ENCODE results near the gene ALDH1A1.

- TF ChIP-seq, protein P1, sequence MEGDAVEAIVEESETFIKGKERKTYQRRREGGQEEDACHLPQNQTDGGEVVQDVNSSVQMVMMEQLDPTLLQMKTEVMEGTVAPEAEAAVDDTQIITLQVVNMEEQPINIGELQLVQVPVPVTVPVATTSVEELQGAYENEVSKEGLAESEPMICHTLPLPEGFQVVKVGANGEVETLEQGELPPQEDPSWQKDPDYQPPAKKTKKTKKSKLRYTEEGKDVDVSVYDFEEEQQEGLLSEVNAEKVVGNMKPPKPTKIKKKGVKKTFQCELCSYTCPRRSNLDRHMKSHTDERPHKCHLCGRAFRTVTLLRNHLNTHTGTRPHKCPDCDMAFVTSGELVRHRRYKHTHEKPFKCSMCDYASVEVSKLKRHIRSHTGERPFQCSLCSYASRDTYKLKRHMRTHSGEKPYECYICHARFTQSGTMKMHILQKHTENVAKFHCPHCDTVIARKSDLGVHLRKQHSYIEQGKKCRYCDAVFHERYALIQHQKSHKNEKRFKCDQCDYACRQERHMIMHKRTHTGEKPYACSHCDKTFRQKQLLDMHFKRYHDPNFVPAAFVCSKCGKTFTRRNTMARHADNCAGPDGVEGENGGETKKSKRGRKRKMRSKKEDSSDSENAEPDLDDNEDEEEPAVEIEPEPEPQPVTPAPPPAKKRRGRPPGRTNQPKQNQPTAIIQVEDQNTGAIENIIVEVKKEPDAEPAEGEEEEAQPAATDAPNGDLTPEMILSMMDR (IDR thresholded peaks at IDR 0.05), result no peak
- TF ChIP-seq POLR2A (IDR thresholded peaks at IDR 0.05), result no peak
Observed at GRCh38 chr9:72911816-72912215, 41.0 kb downstream of the ALDH1A1 start.

Data from Peyer's patch (tissue), 4 donors.